Heart left ventricle (tissue), 13 donors: ENCODE data around the gene ASMT.

Experiments
- CTCF ChIP-seq, 12 donors: fragments of 200-600 bp; sonication (generic) in 4 of 12; IDR thresholded peaks; one replicate each; pipeline versions ENCODE4 v1.5.0 to v1.8.0; 2018 to 2022; ENCODE audit warnings: antibody characterized with exemption in 12 of 12, mild to moderate bottlenecking in 5 of 12
- POLR2A ChIP-seq, 2 donors: fragments of 450-650 bp; IDR thresholded peaks; one replicate each; pipeline ENCODE4 v1.6.1; 2017; ENCODE audit warnings: antibody characterized with exemption in 2 of 2, mild to moderate bottlenecking in 2 of 2, moderate library complexity in 2 of 2
- donor health status: ischemic (EF 13 %, LVEDD 7.1; RV severe dilation, severe dysfunction).
- donor health status: DM: no; HTN: yes; CAD: no.
- donor health status: DM: no; HTN: no; CAD: no.
- donor health status: ischemic (EF 25% LVEDD 6.9; RV normal size, moderate dysfunction).
- donor health status: ischemic (EF 25% LVEDD 5.7; RV mildly dilated, moderate dysfunction).
- donor health status: ischemic (EF 35%, LVEDD 5.7; RV mildly dilated, moderate dysfunction).
- donor health status: nonischemic (EF 11% LVEDD 7.7; RV severe dilation, severe dysfunction).
- donor health status: DM: yes; HTN: yes; CAD: no.
- donor health status: PGD.
- donor health status: ischemic (EF 29% LVEDD 5.4; RV normal size, mild dysfunction).
- donor health status: nonischemic (EF 23%, LVEDD 6.1; RV moderate dilation, normal function).

GRCh38 chrX:1589356-1590130 lies 25.3 kb upstream of the ASMT start:
- TF ChIP-seq CTCF (IDR thresholded peaks at IDR 0.05), result no peak
- no peak for TF ChIP-seq POLR2A (IDR thresholded peaks at IDR 0.05)
